ENCODE measurements around the gene HBA2.
"Not testable (repeated sequence)": the region's sequence is repeated elsewhere in the genome, so short reads cannot be mapped to it uniquely, and the experiment has no call there.

Gene HBA2

DNA sequence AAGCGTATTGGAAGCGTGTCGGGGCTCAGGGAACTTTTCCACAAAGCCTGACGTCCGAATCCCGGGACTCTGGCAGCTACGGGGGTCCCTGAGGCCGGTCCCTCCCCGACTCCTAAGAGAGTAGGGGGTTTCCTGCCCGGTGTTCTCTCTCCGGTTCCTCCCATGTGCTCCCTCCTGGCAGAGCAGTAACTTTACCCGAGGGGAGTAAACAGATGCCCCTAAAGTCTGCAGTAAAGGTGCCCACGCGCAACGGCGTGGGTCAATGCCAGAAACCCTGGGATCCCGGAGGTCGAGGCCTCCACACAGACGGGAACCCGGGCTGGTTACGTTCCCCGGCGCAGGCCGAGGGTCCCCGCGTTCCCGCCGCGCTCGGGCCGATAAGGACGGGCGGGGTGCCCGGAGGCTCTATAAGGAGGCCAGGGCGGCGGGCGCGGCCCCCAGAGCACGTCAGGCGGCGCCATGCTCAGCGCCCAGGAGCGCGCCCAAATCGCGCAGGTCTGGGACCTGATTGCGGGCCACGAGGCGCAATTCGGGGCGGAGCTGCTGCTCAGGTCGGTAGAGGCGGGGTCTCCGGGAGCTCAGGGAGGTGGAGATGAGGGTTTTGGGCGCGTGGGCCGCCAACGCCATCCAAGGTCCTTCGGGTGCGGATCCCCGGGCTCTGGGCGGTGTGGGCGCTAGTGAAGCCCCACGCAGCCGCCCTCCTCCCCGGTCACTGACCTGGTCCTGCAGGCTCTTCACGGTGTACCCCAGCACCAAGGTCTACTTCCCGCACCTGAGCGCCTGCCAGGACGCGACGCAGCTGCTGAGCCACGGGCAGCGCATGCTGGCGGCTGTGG is 6.9 kb upstream of the HBA2 start, which contains the start of gene HBM:
Gene HBM, plus strand, starts transcription at position 440 of the 836 bp plus-strand sequence. Its CDS starts 20 bp downstream, at position 460.
- no peak within 1 kb of the TSS for H3K9ac ChIP-seq (ENCODE audit: low read depth in 1 of 2, low read length in 2 of 2)
- no peak within 1 kb of the TSS for H3K27ac ChIP-seq (ENCODE audit: low read depth in 2 of 2, low read length in 2 of 2)
- H3K4me1 ChIP-seq (ENCODE audit: control insufficient read depth in 2 of 2, insufficient read depth in 2 of 2, low read length in 2 of 2): peaks cover 0 to 2% of the 10 kb centered on the region in 2 donors
- no peaks in the 10 kb centered on the region for H3K36me3 ChIP-seq (ENCODE audit: control insufficient read depth in 2 of 2, insufficient read depth in 2 of 2, low read length in 2 of 2)
- H3K27me3 ChIP-seq (ENCODE audit: control insufficient read depth in 2 of 2, insufficient read depth in 2 of 2, low read length in 2 of 2): peaks cover 36 to 44% of the 10 kb centered on the region in 2 donors
- no peaks in the 10 kb centered on the region for H3K9me3 ChIP-seq (ENCODE audit: control insufficient read depth in 2 of 2, low read length in 2 of 2)
- H3K4me3 ChIP-seq (ENCODE audit: low read length in 2 of 2): peak within 1 kb of the TSS in 1 of 2 donors; percentile 7

DNA sequence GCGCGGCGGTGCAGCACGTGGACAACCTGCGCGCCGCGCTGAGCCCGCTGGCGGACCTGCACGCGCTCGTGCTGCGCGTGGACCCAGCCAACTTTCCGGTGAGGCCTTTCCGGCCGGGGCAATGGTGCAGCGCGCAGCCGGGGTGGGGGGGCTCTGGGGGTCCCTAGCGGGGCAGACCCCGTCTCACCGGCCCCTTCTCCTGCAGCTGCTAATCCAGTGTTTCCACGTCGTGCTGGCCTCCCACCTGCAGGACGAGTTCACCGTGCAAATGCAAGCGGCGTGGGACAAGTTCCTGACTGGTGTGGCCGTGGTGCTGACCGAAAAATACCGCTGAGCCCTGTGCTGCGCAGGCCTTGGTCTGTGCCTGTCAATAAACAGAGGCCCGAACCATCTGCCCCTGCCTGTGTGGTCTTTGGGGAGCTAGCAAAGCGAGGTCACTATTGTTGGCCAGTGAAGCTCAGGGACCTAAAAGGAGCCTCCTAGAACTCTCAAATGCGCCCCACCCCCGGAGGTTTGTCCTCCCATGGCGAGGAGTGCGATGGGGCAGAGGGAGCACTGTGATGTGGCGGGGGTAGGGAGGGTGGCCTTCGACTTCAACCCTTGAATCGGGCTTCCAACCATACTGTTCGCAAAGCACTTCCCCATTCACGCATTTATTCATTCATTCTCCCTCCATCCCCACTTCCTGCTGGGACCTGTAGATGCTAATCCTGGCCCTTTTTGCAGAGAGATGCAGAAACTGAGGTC is 6.1 kb upstream of the HBA2 start:
- no peak overlapping the region for H3K4me3 ChIP-seq (ENCODE audit: low read length in 2 of 2)

DNA sequence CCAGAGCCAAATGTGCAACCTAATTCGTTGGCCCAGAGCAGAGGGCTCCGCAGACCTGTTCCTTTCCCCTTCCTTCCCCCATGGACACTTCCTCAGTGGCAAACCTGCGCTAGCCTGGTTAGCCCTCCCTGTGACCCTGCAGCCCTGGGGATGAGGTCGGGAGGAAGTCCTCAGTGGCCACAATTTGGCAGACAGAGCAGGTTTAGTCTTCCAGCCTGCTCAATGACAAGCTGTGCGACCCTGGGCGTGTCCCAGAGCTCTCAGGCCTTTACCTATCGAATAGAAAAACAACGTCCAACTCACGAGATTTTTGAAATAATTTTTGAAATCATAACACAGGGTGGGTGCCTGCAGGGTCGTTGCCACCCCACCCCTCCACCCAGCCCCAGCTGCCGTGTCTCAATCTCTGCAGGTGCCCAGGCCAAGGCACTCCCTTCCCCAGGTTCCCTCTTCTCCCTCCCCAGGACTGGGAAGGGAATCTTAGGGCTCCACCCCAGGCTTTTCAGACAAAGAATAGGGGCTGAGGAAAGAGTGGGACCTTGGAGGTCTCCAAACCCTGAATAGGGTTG is 5.5 kb upstream of the HBA2 start:
- Histone ChIP-seq H3K27ac (ENCODE audit: low read depth in 2 of 2, low read length in 2 of 2) (no peak overlapping the region), H3K9me3 (ENCODE audit: control insufficient read depth in 2 of 2, low read length in 2 of 2) (no peaks in the 10 kb centered on the region), H3K4me3 (ENCODE audit: low read length in 2 of 2) (no peak overlapping the region), H3K4me1 (ENCODE audit: control insufficient read depth in 2 of 2, insufficient read depth in 2 of 2, low read length in 2 of 2) (peaks cover 0 to 2% of the 10 kb centered on the region in 2 donors), H3K9ac (ENCODE audit: low read depth in 1 of 2, low read length in 2 of 2) (no peak overlapping the region), H3K36me3 (ENCODE audit: control insufficient read depth in 2 of 2, insufficient read depth in 2 of 2, low read length in 2 of 2) (no peaks in the 10 kb centered on the region), H3K27me3 (ENCODE audit: control insufficient read depth in 2 of 2, insufficient read depth in 2 of 2, low read length in 2 of 2) (peaks cover 36 to 48% of the 10 kb centered on the region in 2 donors)

More for the DNA sequence above, 6.1 kb upstream of the HBA2 start:
- H3K4me1 ChIP-seq (ENCODE audit: control insufficient read depth in 2 of 2, insufficient read depth in 2 of 2, low read length in 2 of 2): peaks cover 0 to 2% of the 10 kb centered on the region in 2 donors
- peaks cover 36 to 44% of the 10 kb centered on the region in 2 donors for H3K27me3 ChIP-seq (ENCODE audit: control insufficient read depth in 2 of 2, insufficient read depth in 2 of 2, low read length in 2 of 2)
- H3K36me3 ChIP-seq (ENCODE audit: control insufficient read depth in 2 of 2, insufficient read depth in 2 of 2, low read length in 2 of 2): no peaks in the 10 kb centered on the region
- no peaks in the 10 kb centered on the region for H3K9me3 ChIP-seq (ENCODE audit: control insufficient read depth in 2 of 2, low read length in 2 of 2)
- H3K27ac ChIP-seq (ENCODE audit: low read depth in 2 of 2, low read length in 2 of 2): no peak overlapping the region
- H3K9ac ChIP-seq (ENCODE audit: low read depth in 1 of 2, low read length in 2 of 2): no peak overlapping the region

DNA sequence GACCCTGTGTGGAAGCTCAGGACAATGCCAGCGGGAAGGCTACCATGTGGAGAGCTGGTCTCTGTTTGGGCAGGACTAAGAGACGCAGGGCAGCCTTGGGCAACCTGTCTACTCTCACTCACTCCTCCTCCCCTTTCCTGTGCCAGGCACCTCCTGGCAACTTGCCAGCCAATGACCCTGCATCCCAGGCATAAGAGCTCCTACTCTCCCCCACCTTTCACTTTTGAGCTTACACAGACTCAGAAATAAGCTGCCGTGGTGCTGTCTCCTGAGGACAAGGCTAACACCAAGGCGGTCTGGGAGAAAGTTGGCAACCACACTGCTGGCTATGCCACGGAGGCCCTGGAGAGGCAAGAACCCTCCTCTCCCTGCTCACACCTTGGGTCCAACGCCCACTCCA is 4.3 kb upstream of the HBA2 start:
- no peaks in the 10 kb centered on the region for H3K36me3 ChIP-seq (ENCODE audit: control insufficient read depth in 2 of 2, insufficient read depth in 2 of 2, low read length in 2 of 2)

DNA sequence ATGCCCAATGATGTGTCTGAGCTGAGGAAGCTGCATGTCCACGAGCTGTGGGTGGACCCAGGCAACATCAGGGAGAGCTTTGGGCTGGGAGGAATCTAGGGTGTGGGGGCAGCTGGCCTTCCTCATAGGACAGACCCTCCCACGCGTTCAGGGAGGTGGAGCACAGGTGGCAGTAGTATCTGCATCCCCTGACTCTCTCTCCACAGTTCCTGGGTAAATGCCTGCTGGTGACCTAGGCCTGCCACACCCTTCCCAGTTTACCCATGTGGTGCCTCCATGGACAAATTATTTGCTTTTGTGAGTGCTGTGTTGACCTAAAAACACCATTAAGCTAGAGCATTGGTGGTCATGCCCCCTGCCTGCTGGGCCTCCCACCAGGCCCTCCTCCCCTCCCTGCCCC is 3.7 kb upstream of the HBA2 start:
- peaks cover 36 to 46% of the 10 kb centered on the region in 2 donors for H3K27me3 ChIP-seq (ENCODE audit: control insufficient read depth in 2 of 2, insufficient read depth in 2 of 2, low read length in 2 of 2)
- H3K36me3 ChIP-seq (ENCODE audit: control insufficient read depth in 2 of 2, insufficient read depth in 2 of 2, low read length in 2 of 2): no peaks in the 10 kb centered on the region
- peaks cover 0 to 2% of the 10 kb centered on the region in 2 donors for H3K4me1 ChIP-seq (ENCODE audit: control insufficient read depth in 2 of 2, insufficient read depth in 2 of 2, low read length in 2 of 2)
- H3K9ac ChIP-seq (ENCODE audit: low read depth in 1 of 2, low read length in 2 of 2): no peak overlapping the region
- no peak overlapping the region for H3K27ac ChIP-seq (ENCODE audit: low read depth in 2 of 2, low read length in 2 of 2)
- no peak overlapping the region for H3K4me3 ChIP-seq (ENCODE audit: low read length in 2 of 2)
- no peaks in the 10 kb centered on the region for H3K9me3 ChIP-seq (ENCODE audit: control insufficient read depth in 2 of 2, low read length in 2 of 2)

More for the DNA sequence above, 4.3 kb upstream of the HBA2 start:
- Histone ChIP-seq H3K27me3 (ENCODE audit: control insufficient read depth in 2 of 2, insufficient read depth in 2 of 2, low read length in 2 of 2) (peaks cover 36 to 48% of the 10 kb centered on the region in 2 donors), H3K9ac (ENCODE audit: low read depth in 1 of 2, low read length in 2 of 2) (no peak overlapping the region), H3K27ac (ENCODE audit: low read depth in 2 of 2, low read length in 2 of 2) (no peak overlapping the region), H3K4me3 (ENCODE audit: low read length in 2 of 2) (no peak overlapping the region), H3K4me1 (ENCODE audit: control insufficient read depth in 2 of 2, insufficient read depth in 2 of 2, low read length in 2 of 2) (peaks cover 0 to 2% of the 10 kb centered on the region in 2 donors), H3K9me3 (ENCODE audit: control insufficient read depth in 2 of 2, low read length in 2 of 2) (no peaks in the 10 kb centered on the region)

DNA sequence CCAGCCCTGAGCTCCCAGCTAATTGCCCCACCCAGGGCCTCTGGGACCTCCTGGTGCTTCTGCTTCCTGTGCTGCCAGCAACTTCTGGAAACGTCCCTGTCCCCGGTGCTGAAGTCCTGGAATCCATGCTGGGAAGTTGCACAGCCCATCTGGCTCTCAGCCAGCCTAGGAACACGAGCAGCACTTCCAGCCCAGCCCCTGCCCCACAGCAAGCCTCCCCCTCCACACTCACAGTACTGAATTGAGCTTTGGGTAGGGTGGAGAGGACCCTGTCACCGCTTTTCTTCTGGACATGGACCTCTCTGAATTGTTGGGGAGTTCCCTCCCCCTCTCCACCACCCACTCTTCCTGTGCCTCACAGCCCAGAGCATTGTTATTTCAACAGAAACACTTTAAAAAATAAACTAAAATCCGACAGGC is 2.6 kb upstream of the HBA2 start:
- H3K27me3 ChIP-seq (ENCODE audit: control insufficient read depth in 2 of 2, insufficient read depth in 2 of 2, low read length in 2 of 2): peaks cover 38 to 49% of the 10 kb centered on the region in 2 donors
- not testable (repeated sequence) for H3K4me3 ChIP-seq (ENCODE audit: low read length in 2 of 2)

DNA sequence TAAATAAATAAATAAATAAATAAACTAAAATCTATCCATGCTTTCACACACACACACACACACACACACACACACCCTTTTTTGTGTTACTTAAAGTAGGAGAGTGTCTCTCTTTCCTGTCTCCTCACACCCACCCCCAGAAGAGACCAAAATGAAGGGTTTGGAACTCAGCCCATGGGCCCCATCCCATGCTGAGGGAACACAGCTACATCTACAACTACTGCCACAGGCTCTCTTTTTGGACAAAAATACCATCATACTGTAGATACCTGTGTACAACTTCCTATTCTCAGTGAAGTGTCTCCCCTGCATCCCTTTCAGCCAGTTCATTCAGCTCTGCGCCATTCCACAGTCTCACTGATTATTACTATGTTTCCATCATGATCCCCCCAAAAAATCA is 1.9 kb upstream of the HBA2 start:
- H3K4me1 ChIP-seq (ENCODE audit: control insufficient read depth in 2 of 2, insufficient read depth in 2 of 2, low read length in 2 of 2): no peaks in the 10 kb centered on the region
- no peak overlapping the region for H3K27ac ChIP-seq (ENCODE audit: low read depth in 2 of 2, low read length in 2 of 2)
- H3K27me3 ChIP-seq (ENCODE audit: control insufficient read depth in 2 of 2, insufficient read depth in 2 of 2, low read length in 2 of 2): peaks cover 38 to 48% of the 10 kb centered on the region in 2 donors
- H3K36me3 ChIP-seq (ENCODE audit: control insufficient read depth in 2 of 2, insufficient read depth in 2 of 2, low read length in 2 of 2): no peaks in the 10 kb centered on the region
- no peak overlapping the region for H3K9ac ChIP-seq (ENCODE audit: low read depth in 1 of 2, low read length in 2 of 2)
- no peaks in the 10 kb centered on the region for H3K9me3 ChIP-seq (ENCODE audit: control insufficient read depth in 2 of 2, low read length in 2 of 2)
- no peak overlapping the region for H3K4me3 ChIP-seq (ENCODE audit: low read length in 2 of 2)

More for the DNA sequence above, 2.6 kb upstream of the HBA2 start:
- not testable (repeated sequence) for H3K9me3 ChIP-seq (ENCODE audit: control insufficient read depth in 2 of 2, low read length in 2 of 2); H3K4me1 ChIP-seq (ENCODE audit: control insufficient read depth in 2 of 2, insufficient read depth in 2 of 2, low read length in 2 of 2); H3K27ac ChIP-seq (ENCODE audit: low read depth in 2 of 2, low read length in 2 of 2); H3K36me3 ChIP-seq (ENCODE audit: control insufficient read depth in 2 of 2, insufficient read depth in 2 of 2, low read length in 2 of 2); H3K9ac ChIP-seq (ENCODE audit: low read depth in 1 of 2, low read length in 2 of 2)

DNA sequence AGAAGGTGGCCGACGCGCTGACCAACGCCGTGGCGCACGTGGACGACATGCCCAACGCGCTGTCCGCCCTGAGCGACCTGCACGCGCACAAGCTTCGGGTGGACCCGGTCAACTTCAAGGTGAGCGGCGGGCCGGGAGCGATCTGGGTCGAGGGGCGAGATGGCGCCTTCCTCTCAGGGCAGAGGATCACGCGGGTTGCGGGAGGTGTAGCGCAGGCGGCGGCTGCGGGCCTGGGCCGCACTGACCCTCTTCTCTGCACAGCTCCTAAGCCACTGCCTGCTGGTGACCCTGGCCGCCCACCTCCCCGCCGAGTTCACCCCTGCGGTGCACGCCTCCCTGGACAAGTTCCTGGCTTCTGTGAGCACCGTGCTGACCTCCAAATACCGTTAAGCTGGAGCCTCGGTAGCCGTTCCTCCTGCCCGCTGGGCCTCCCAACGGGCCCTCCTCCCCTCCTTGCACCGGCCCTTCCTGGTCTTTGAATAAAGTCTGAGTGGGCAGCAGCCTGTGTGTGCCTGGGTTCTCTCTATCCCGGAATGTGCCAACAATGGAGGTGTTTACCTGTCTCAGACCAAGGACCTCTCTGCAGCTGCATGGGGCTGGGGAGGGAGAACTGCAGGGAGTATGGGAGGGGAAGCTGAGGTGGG is 657 bp downstream of the HBA2 start:
- not testable (repeated sequence) for H3K36me3 ChIP-seq (ENCODE audit: control insufficient read depth in 2 of 2, insufficient read depth in 2 of 2, low read length in 2 of 2); H3K9ac ChIP-seq (ENCODE audit: low read depth in 1 of 2, low read length in 2 of 2); H3K27ac ChIP-seq (ENCODE audit: low read depth in 2 of 2, low read length in 2 of 2); H3K4me1 ChIP-seq (ENCODE audit: control insufficient read depth in 2 of 2, insufficient read depth in 2 of 2, low read length in 2 of 2); H3K4me3 ChIP-seq (ENCODE audit: low read length in 2 of 2); H3K9me3 ChIP-seq (ENCODE audit: control insufficient read depth in 2 of 2, low read length in 2 of 2)
- H3K27me3 ChIP-seq (ENCODE audit: control insufficient read depth in 2 of 2, insufficient read depth in 2 of 2, low read length in 2 of 2): peaks cover 30 to 34% of the 10 kb centered on the region in 2 donors

DNA sequence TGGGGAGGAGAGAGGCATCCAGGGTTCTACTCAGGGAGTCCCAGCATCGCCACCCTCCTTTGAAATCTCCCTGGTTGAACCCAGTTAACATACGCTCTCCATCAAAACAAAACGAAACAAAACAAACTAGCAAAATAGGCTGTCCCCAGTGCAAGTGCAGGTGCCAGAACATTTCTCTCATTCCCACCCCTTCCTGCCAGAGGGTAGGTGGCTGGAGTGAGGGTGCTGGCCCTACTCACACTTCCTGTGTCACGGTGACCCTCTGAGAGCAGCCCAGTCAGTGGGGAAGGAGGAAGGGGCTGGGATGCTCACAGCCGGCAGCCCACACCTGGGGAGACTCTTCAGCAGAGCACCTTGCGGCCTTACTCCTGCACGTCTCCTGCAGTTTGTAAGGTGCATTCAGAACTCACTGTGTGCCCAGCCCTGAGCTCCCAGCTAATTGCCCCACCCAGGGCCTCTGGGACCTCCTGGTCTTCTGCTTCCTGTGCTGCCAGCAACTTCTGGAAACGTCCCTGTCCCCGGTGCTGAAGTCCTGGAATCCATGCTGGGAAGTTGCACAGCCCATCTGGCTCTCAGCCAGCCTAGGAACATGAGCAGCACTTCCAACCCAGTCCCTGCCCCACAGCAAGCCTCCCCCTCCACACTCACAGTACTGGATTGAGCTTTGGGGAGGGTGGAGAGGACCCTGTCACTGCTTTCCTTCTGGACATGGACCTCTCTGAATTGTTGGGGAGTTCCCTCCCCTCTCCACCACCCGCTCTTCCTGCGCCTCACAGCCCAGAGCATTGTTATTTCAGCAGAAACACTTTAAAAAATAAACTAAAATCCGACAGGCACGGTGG is 1.5 kb downstream of the HBA2 start:
- H3K36me3 ChIP-seq (ENCODE audit: control insufficient read depth in 2 of 2, insufficient read depth in 2 of 2, low read length in 2 of 2); H3K27ac ChIP-seq (ENCODE audit: low read depth in 2 of 2, low read length in 2 of 2); H3K4me3 ChIP-seq (ENCODE audit: low read length in 2 of 2); H3K4me1 ChIP-seq (ENCODE audit: control insufficient read depth in 2 of 2, insufficient read depth in 2 of 2, low read length in 2 of 2); H3K9ac ChIP-seq (ENCODE audit: low read depth in 1 of 2, low read length in 2 of 2); H3K9me3 ChIP-seq (ENCODE audit: control insufficient read depth in 2 of 2, low read length in 2 of 2): not testable (repeated sequence)
- peaks cover 27 to 31% of the 10 kb centered on the region in 2 donors for H3K27me3 ChIP-seq (ENCODE audit: control insufficient read depth in 2 of 2, insufficient read depth in 2 of 2, low read length in 2 of 2)

All from mucosa of rectum (tissue), 2 donors.